GM12878 (cell line): ENCODE results near the gene ZNF804A. TPM values are rescaled to one million over a fixed set of nuclear protein-coding genes. Genes with fewer than 3 reads are reported as not detected.

Experiments used
- ATAC-seq: fragments of 200-7000 bp; cut with Tn5 transposase; 3 replicates; pipeline ENCODE4 v1.9.1; 2020; ENCODE audit warnings: mild to moderate bottlenecking, moderate library complexity
- BruUV-seq: library from RNA; stranded (reverse); fragments of 400-500 nt; replicated peaks from 2 replicates; lab custom pipeline; 2021; lab: Mats Ljungman, UMichigan
- CTCF ChIA-PET: fragments of 300-600 bp; sonication (Branson Sonifier 250); formaldehyde crosslinking; extraction: SDS; loops from one replicate; lab custom pipeline; 2021; ENCODE audit warnings: inconsistent platforms; lab: Yijun Ruan, JAX
- POLR2A ChIA-PET: fragments of 350-600 bp; formaldehyde crosslinking; extraction: SDS; loops from one replicate; lab custom pipeline; 2021; ENCODE audit warnings: inconsistent platforms; lab: Charles Lee
- RAD21 ChIA-PET: fragments of 300-600 bp; sonication (Branson Sonifier 250); formaldehyde crosslinking; loops from one replicate; lab custom pipeline; 2023; ENCODE audit warnings: antibody characterized with exemption; ENCODE audit not compliant: unreplicated experiment; lab: Charles Lee
- SMC1A ChIA-PET: fragments of 300-600 bp; sonication (Branson Sonifier 250); formaldehyde crosslinking; loops from one replicate; lab custom pipeline; 2023; ENCODE audit not compliant: unreplicated experiment, uncharacterized antibody; lab: Charles Lee
- DNase-seq: peaks from one replicate; pipeline ENCODE4 v3.0.0-alpha.2; 2011; ENCODE audit warnings: low read depth, low spot score
- FAIRE-seq: peaks from 3 replicates; lab custom pipeline; 2011; peaks lifted over from hg19 to GRCh38; lab: Jason Lieb, UNC
- H2AFZ ChIP-seq: 2 replicates; pipeline ENCODE4 v1.6.0; 2011; ENCODE audit warnings: low read depth, low read length, control low read depth; ENCODE audit not compliant: control insufficient read depth
- H3K27ac ChIP-seq: 2 replicates; pipeline ENCODE4 v1.5.1; 2011; ENCODE audit warnings: control low read depth; ENCODE audit not compliant: control insufficient read depth, insufficient read depth
- H3K27me3 ChIP-seq, 2 experiments: replicated peaks in 1 of 2; 2 replicates each; pipeline versions ENCODE4 v1.6.0 to v1.6.1; 2011; ENCODE audit warnings: low read length in 1 of 2; ENCODE audit not compliant: control insufficient read depth in 2 of 2, insufficient read depth in 2 of 2
- H3K36me3 ChIP-seq, 2 experiments: 2 replicates each; pipeline ENCODE4 v1.5.1; 2011; ENCODE audit warnings: low read length in 1 of 2; ENCODE audit not compliant: control insufficient read depth in 2 of 2, insufficient read depth in 2 of 2
- H3K4me1 ChIP-seq: 2 replicates; pipeline ENCODE4 v1.6.1; 2011; ENCODE audit warnings: mild to moderate bottlenecking, low read length, moderate library complexity, mixed read lengths; ENCODE audit not compliant: control insufficient read depth, insufficient read depth
- H3K4me2 ChIP-seq: 2 replicates; pipeline ENCODE4 v1.6.0; 2011; ENCODE audit warnings: control low read depth; ENCODE audit not compliant: control insufficient read depth, insufficient read depth
- H3K4me3 ChIP-seq: fragments of 200-600 bp; sonication (generic); 2 replicates; pipeline ENCODE4 v1.5.1; 2016
- H3K79me2 ChIP-seq: 2 replicates; pipeline ENCODE4 v1.6.0; 2011; ENCODE audit warnings: low read length; ENCODE audit not compliant: control insufficient read depth, insufficient read depth
- H3K9ac ChIP-seq: 2 replicates; pipeline ENCODE4 v1.8.0; 2011; ENCODE audit warnings: low read length, control low read depth, mixed read lengths; ENCODE audit not compliant: control insufficient read depth, insufficient read depth
- H3K9me3 ChIP-seq: replicated peaks from 3 replicates; pipeline ENCODE4 v1.5.1; 2011; ENCODE audit warnings: mild to moderate bottlenecking, low read length; ENCODE audit not compliant: control insufficient read depth, insufficient read depth
- H4K20me1 ChIP-seq: 2 replicates; pipeline ENCODE4 v1.6.0; 2011; ENCODE audit not compliant: control insufficient read depth, insufficient read depth
- KLF5 ChIP-seq: fragments of 450-650 bp; IDR thresholded peaks from 2 replicates; pipeline ENCODE4 v1.6.1; 2014; ENCODE audit warnings: mild to moderate bottlenecking; ENCODE audit not compliant: partially characterized antibody
- MLLT1 ChIP-seq: fragments of 450-650 bp; IDR thresholded peaks from 2 replicates; pipeline ENCODE4 v1.6.1; 2016; ENCODE audit warnings: mild to moderate bottlenecking
- NFIC ChIP-seq: IDR thresholded peaks from 2 replicates; pipeline ENCODE4 v1.6.1; 2012; ENCODE audit warnings: low read depth, mild to moderate bottlenecking, inconsistent platforms, low read length, moderate library complexity
- NR2C2 ChIP-seq: IDR thresholded peaks from 2 replicates; pipeline ENCODE4 v1.6.1; 2011; ENCODE audit warnings: borderline replicate concordance, low read depth; ENCODE audit not compliant: control insufficient read depth, insufficient read length
- SPI1 ChIP-seq: IDR thresholded peaks from 2 replicates; pipeline ENCODE4 v1.6.1; 2011; ENCODE audit warnings: low read depth, mild to moderate bottlenecking, low read length, moderate library complexity, borderline replicate concordance; ENCODE audit not compliant: insufficient read depth
- ZNF207 ChIP-seq: fragments of 450-650 bp; IDR thresholded peaks from 2 replicates; pipeline ENCODE4 v1.6.1; 2014; ENCODE audit warnings: antibody characterized with exemption, mild to moderate bottlenecking, borderline replicate concordance
- WGBS: methylation state at CpG from one replicate; pipeline ENCODE4 v1.1.6; 2016; ENCODE audit warnings: low lambda C conversion rate; ENCODE audit not compliant: insufficient replicate concordance, insufficient coverage; ENCODE audit errors: missing lambda C conversion rate; 5-methylcytosine and 5-hydroxymethylcytosine counted together
- in situ Hi-C: fragments of 300-500 bp; cut with MboI; formaldehyde crosslinking; loops from 9 replicates; pipeline ENCODE4 v1.14.3; 2018; ENCODE audit warnings: mixed read lengths
- intact Hi-C: fragments of 100-400 bp; cut with micrococcal nuclease; formaldehyde crosslinking; loops from one replicate; pipeline ENCODE4 v1.14.2; 2022; ENCODE audit not compliant: unreplicated experiment
- polyA plus RNA-seq, 11 experiments: library from polyadenylated mRNA; depleted of rRNA in 4 of 11; unstranded in 6 of 11; stranded (reverse) in 5 of 11; fragments of >200 nt; fragmentation: Nextera tagmentation in 4 of 11; fragmentation: Illumina TruSeq in 1 of 11; extraction: Ambion mirVana in 4 of 11; extraction: Trizol in 1 of 11; gene quantifications; 1 replicate in 1 of 11; 2 replicates in 10 of 11; pipeline versions ENCODE4 v1.2.1 to v1.2.3, GENCODE V29; 2011 to 2016; ENCODE audit warnings: inconsistent platforms in 2 of 11, missing spikeins in 2 of 11, low read depth in 1 of 11
- total RNA-seq, 4 experiments: library from RNA; depleted of rRNA in 3 of 4; stranded (reverse); fragments of >200 nt in 3 of 4; fragmentation: Illumina TruSeq in 1 of 4; extraction: Trizol in 1 of 4; gene quantifications; 2 replicates each; pipeline versions ENCODE4 v1.2.1 to v1.2.3, GENCODE V29; 2013 to 2021

Gene ZNF804A
- total and polyA plus RNA-seq, 10 of the 15 experiments (the other 5 are each of a cell fraction or from before 2014, with no cell fraction given) = 0.19 to 2.3 (median 1.4) TPM

- H3K4me3 ChIP-seq = no peak overlapping the region
- intact Hi-C loops = no loop called here
- no peaks in the 10 kb centered on the region for H3K36me3 ChIP-seq
- DNase-seq (no peak), FAIRE-seq (no peak), ATAC-seq (no peak)
- no peak for TF ChIP-seq KLF5
- TF ChIP-seq NFIC = no peak
- no peak for TF ChIP-seq NR2C2
- TF ChIP-seq SPI1 = 0 out of 2 replicates have a peak, but pooled peaks have one; percentile 10
- SMC1A ChIA-PET = interaction anchor here (1.2 to 1.4 kb wide), 2 partner anchors 12 to 15 kb away, joined by 3 to 4 read pairs; no protein-coding TSS in a partner anchor
- no peaks in the 10 kb centered on the region for H3K9me3 ChIP-seq
- in situ Hi-C loops = no loop called here
- H3K27me3 ChIP-seq = no peaks in the 10 kb centered on the region
- RAD21 ChIA-PET = no interaction called here
- POLR2A ChIA-PET = no interaction called here
- 44% methylated on average over 1 of the region's 1 CpG for WGBS
- H4K20me1 ChIP-seq = no peaks in the 10 kb centered on the region
- no peak overlapping the region for H3K4me2 ChIP-seq
- H2AFZ ChIP-seq = no peak overlapping the region
- no peak overlapping the region for H3K27ac ChIP-seq
- no peak overlapping the region for H3K9ac ChIP-seq
- H3K79me2 ChIP-seq = no peaks in the 10 kb centered on the region
- CTCF ChIA-PET = no interaction called here
- no TSS peak for BruUV-seq
- no peaks in the 10 kb centered on the region for H3K4me1 ChIP-seq
Observed at GRCh38 chr2:184906709-184907108, 308.4 kb downstream of the ZNF804A start.

DNA sequence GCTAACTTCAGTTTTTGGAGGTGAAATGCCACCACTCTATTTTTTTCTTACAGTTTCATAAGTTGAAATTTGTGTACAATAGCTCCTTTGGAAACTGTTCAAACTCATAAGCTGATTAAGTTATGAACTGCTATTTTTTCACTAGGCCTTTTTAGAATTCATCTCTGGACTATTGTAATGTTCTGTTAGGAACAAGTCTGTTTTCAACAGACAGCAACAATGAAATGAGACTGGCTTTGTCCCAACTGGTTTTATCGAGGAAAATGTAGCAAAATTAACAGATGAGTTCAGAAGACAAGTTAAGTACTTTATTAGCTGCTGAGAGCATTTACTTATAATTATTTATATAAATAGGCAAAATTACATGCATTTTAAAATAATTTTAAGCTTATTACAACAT lies 310.6 kb downstream of the ZNF804A start:
- CTCF ChIA-PET = interaction anchor here (1.0 kb wide), 1 partner anchor 29 kb away, joined by 3 read pairs; no protein-coding TSS in a partner anchor
- Histone ChIP-seq H3K9ac (no peak overlapping the region), H4K20me1 (no peaks in the 10 kb centered on the region), H3K27ac (no peak overlapping the region), H3K27me3 (no peaks in the 10 kb centered on the region), H3K4me1 (no peaks in the 10 kb centered on the region), H3K9me3 (no peaks in the 10 kb centered on the region), H3K4me2 (no peak overlapping the region), H3K36me3 (no peaks in the 10 kb centered on the region), H3K4me3 (no peak overlapping the region), H2AFZ (no peak overlapping the region), H3K79me2 (no peaks in the 10 kb centered on the region)
- intact Hi-C loops (no loop called here), in situ Hi-C loops (no loop called here)
- no TSS peak for BruUV-seq
- POLR2A ChIA-PET = no interaction called here
- TF ChIP-seq ZNF207 (no peak), MLLT1 (no peak)
- ATAC-seq = no peak
- FAIRE-seq = no peak
- no peak for DNase-seq
- RAD21 ChIA-PET = no interaction called here
- SMC1A ChIA-PET = no interaction called here
- 96% methylated on average over 1 of the region's 1 CpG for WGBS
